GM21515 (cell line): ENCODE measurements around the gene SPG7.
A peak's percentile ranks its signal among the peaks of the same experiment; 100 is the strongest.
"Not testable (repeated sequence)": the region's sequence is repeated elsewhere in the genome, so short reads cannot be mapped to it uniquely, and the experiment has no call there.

ENCODE experiments used
- ATAC-seq: cut with Tn5 transposase; IDR thresholded peaks from one replicate; pipeline ENCODE4 v1.9.1; 2021; ENCODE audit not compliant: unreplicated experiment

SPG7 gene

GRCh38 chr16:89561142-89561883, 53.1 kb downstream of the SPG7 start:
- ATAC-seq: peak; percentile 1

DNA sequence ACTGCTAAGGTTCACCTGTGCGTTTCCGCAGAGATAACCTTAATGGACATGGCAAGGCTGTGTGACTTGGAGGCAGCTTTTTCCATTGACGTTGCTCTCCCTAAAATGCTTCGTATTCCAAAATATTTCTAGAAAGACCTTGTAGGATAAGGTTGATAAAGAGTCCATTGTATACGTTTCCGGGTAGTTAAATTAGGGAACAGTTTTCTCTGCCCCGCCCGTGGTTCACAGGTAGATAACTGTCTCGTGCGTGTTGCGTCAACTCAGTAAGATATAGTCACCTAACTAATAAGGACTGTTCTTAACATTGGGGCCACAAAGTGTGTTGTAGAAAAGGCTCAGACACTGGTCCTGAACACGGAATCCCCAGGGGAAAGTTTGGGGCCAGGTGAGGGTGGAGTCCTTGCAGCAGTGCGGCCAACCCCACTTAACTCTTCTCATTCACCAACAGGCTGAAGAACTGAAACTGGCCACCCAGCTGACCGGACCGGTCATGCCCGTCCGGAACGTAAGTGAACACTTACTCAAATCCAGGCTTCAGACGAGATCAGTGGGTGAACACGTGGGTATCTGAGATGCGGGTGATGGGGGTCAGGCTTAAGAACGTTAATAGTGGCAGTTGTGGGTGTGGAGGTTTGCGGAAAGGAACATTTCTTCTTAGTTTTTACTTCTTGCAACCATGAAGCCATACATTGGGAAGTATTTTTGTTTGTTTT, 53.8 kb downstream of the SPG7 start:
- ATAC-seq: no peak

- ATAC-seq: no peak
Observed at GRCh38 chr16:89562939-89563338, 54.7 kb downstream of the SPG7 start.

DNA sequence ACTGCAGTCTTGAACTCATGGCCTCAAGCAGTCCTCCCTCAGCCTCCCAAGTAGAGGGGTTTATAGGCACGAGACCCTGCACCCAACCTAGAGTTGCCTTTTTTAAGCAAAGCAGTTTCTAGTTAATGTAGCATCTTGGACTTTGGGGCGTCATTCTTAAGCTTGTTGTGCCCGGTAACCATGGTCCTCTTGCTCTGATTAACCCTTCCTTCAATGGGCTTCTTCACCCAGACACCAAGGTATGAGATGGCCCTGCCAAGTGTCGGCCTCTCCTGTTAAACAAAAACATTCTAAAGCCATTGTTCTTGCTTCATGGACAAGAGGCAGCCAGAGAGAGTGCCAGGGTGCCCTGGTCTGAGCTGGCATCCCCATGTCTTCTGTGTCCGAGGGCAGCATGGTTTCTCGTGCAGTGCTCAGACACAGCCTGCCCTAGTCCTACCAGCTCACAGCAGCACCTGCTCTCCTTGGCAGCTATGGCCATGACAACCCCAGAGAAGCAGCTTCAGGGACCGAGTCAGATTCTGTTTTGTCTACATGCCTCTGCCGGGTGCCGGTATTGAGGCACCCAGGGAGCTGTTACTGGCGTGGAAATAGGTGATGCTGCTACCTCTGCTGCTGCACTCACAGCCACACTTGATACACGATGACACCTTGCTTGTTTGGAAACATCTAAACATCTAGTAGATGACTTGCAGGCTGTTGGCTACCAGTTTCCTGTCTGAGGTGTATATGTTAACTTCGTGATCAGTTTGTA, 55.6 kb downstream of the SPG7 start:
- no peak for ATAC-seq

GRCh38 chr16:89564476-89565255, 56.5 kb downstream of the SPG7 start:
- no peak for ATAC-seq

GRCh38 chr16:89565256-89565505, 57.0 kb downstream of the SPG7 start:
- ATAC-seq: no peak

DNA sequence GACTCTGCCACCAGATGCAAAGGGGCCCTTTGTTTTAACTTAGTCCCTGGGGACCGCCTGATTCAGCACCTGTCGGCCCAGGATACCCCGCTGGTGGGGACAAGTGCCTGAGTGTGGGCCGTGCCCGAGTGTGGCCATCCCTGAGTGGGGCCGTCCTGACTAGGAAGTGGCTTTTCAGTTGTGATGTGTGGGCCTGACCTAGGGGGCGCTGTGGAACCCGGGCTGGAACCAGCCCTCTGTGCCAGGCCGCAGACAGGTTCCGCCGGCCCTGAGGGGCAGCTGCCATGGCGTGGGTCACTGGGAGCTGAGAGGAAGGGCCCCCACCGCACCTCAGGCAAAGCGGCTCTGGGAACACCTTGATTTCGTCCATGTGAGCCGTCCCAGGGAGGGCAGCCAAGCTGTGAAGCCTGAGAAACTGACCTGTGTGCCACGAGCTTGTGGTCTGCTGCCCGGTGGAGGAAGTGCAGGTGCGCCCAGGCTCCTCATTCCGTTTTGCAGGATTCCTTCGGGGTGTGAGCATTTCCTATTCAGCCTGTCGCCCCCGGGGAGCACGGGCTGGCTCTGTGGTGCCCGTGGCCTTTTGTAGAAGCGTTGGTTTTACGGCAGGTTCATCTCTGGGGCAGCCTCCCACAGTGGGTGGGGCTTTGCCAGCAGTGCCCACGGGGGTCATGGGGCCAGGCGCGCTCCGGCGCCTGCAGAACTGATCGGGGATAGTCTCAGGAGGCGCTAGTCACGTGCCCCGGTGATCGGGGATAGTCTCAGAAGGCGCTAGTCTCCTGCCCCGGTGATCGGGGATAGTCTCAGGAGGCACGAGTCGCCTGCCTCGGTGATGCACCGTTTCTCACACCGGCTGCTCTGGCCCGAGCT, 57.5 kb downstream of the SPG7 start:
- ATAC-seq: no peak

DNA sequence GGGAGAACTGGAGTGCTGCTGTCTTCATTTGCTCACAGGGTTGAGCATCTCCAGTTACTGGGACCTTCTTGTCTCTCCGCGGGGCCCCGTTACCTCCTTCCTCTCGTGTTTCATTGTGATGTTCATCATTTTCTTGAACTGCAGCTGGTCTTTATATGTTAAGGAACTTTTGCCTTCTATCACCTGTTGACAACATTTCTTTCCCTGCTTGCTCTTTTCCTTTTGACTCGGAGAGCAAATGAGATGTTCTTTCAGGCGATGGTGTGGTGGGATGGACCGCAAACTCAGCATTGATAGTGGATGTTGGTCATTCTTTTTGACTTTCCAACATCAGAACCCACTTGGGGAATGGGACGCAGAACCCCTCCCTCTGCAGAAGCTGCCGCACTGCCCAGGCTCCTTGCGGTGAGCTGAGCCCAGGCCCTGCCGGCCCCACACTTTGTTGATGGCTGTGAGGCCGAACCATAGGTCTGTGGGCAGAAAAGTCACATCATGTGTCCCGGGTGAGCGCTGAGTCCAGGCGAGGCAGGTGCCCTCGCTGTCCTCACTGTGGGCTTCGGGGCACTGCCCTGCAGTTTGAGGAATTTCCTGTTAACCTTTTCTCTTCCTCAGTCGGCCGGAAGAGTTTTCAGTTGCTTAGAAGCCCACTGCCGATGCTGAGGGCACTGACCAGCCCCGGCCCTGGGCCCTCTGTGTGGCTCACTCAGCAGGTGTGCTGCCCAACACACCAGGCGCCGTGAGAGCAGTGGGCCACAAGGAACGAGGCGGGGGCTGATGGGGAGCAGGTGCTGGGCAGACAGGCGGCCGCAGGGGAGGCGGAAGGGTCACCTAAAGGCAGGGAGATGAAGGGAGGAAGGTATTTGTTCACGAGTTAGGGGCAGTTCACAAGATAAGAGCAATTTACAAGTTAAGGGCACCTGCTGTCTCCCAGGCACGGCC, 59.7 kb downstream of the SPG7 start:
- ATAC-seq: no peak

DNA sequence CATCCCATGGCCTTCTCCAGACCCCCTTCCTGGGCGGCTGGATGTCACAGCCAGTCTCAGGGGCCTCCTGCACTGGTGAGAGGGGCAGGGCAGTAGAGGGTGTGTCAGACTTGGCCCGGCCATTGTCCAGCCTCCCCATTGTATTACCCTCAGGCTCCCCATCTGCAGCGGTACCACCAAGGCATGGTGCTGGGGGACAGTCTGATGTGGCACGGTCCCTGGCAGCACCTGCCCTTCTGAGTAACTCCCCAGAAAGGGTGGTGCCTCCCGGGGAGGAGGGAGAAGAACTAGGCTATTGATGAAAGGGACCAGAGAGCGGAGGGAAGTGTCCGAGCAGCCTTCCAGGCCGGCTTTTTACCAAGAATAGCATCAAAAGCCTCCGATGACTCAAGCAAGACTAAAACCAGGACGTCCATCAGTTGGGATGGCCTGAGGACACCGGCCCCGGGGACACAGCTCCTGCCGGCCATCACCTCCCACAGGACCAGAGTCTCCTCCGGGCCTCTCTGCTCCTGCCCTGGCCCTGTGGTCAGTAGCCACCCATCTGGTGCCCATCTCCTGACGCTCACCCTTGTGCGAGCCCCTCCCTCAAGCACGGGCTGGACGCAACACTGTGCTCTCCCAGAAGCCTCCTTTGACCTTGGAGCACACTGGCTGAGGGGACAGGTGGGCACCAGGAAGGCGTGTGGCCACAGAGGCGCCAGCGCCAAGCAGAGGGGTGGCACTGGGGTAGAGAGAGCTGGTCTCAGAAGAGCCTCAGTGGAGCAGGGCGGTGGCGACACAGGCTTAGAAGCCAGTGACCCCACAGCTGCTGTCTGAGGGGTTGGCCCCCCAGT, 61.5 kb downstream of the SPG7 start:
- no peak for ATAC-seq

GRCh38 chr16:89570342-89570923, 62.2 kb downstream of the SPG7 start:
- ATAC-seq: no peak

DNA sequence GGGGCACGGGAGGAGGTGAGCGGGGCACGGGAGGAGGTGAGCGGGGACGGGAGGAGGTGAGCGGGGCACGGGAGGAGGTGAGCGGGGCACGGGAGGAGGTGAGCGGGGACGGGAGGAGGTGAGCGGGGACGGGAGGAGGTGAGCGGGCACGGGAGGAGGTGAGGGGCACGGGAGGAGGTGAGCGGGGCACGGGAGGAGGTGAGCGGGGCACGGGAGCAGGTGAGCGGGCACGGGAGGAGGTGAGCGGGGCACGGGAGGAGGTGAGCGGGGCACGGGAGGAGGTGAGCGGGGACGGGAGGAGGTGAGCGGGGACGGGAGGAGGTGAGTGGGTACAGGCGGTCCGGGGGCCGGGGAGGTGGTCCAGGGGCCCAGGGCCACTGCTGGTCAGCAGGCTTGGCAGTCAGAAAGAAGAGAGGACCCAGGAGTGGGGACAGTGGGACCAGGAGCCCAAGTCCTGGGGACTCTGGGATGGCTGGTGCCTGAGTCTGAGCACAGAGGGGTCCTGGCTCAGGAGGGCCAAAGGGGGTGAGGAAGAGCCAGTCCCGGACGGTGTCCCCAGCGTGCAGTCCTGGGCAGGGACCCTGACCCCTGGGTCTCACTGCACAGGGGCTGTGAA, 62.9 kb downstream of the SPG7 start:
- not testable (repeated sequence) for ATAC-seq

- ATAC-seq: no peak
Observed at GRCh38 chr16:89571636-89572035, 63.4 kb downstream of the SPG7 start.

DNA sequence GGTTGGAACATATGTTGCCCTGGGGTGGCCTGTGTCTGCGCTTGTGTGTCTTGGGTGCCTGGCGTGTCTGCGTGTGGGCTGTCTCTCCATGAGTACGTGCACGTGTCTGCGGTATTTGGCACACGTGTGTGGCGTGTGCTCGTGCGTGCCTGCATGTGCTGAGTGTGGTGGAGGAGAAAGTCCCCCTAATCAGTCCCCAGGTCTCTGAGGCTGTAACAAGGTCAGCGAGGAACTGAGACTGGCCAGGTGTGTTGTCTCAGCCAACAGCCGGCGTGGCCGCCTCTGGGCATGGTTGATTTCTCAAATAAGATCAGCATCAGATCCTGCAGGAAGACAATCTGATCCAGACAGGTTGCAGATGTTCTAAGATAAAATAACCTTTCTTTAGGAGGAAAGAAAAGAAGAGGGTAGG, 63.9 kb downstream of the SPG7 start:
- ATAC-seq: no peak

DNA sequence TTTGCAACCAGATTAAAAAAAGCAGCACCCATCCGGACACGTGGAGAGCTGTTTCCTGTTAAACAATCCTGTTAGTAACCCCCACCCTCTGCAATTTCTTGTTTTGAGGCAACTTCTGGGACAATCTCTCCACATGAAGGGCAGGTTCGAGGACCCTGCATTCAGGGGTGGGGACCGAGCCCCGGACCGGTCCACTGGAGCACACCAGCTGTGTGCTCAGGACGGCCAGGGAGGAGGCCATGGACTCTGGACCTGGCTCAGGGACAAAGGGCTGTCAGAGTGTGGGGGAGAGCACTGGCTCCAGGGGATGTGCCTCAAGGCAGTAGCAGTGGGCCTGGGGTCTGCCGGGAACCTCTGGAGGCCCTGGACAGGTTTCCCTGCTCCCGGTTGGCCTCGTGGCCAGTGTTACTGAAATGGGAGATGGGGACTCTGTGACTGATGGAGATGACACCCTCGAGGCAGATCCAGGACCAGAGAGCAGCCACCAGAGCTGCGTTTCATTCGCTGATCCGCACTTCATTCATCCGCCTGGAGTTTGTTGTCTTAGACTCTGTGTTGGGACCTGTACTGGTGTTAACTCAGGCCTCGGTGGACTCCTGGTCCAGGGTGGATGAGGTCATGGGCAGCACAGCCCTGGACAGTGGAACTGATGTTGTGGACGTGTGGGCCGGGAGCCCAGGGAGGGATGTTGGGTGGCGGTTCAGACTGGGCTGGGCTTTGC, 64.4 kb downstream of the SPG7 start:
- no peak for ATAC-seq

DNA sequence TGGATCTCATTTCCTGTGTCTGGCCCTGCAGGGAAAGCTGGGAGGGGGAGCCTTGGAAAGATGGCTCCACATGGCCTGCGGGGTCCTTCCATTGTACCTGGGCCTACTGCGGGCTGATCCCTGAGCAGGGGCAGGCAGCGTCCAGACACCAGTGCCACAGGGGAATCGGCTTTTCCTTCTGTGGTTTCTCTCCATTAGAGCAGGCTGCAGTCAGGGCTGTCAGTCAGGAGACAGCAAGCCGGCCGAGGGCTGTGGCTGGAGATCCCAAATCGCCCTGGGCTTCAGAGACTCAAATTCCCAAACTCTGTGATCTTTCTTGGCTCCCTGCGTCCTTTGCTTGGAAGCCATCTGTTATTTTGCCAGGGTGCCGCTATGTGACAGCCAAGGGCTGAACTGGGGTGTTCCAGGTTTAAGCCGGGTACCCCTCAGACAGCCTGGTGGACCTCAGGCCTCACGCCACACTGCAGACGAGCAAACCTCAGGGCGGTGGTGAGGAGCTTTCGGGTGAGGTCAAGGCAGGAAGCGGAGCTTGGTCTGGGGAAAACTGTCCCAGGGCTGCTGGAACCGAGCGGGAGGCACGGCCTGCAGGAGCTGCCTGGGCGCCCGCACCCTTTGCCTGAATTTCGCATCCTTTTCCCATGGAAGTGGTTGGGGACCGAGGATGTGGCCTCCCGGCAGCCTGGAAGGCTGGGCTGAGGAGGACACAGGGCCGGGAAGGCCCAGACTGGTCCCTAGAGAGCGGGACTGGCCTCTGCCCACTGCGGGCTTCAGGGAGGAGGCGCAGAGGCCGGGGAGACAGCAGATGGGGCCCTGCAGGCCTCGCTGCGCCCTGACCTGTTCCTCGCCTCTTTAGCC, 65.8 kb downstream of the SPG7 start:
- no peak for ATAC-seq

DNA sequence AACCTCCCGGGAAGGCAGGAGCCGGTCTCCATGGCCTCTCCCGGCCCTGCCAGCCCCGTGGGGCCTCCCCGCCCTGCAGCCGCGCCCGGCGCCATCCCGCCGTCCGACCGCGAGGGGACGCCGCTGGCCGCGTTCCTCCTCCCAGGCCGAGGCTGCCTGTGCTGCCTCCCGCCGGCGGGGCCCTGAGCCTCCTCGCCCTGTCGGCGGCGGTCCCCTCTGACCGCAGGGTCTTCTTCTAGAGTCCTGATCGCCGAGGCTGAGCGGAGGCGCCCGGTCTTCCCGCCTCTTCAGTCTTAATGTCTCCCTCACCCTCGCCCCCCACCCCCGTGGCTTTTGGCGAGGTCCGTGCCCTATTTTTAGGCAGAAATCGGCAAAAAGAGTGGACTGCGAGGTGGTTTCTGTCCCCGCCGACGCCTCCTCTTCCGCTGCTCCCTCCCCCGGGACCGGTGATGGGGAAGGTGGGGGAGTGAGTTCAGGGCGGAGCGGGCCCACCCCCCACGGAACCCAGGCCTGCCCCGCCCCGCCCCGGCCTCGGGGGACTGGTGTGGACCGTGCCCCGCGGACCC, 66.6 kb downstream of the SPG7 start:
- ATAC-seq: no peak
